Mammary epithelial cell (primary cell): ENCODE measurements around the gene TTC39C.

ENCODE experiments used
- EZH2 ChIP-seq: IDR thresholded peaks from 2 replicates; pipeline ENCODE4 v1.6.1; 2012; ENCODE audit warnings: low read length, inconsistent platforms, borderline replicate concordance
- TF ChIP-seq, protein P1 (sequence below), 2 donors: IDR thresholded peaks in 1 of 2; conservative IDR thresholded peaks in 1 of 2; 2 replicates each; pipeline ENCODE4 v1.5.1; 2011 to 2012; ENCODE audit warnings: inconsistent platforms in 2 of 2, low read length in 2 of 2, mild to moderate bottlenecking in 2 of 2, control low read depth in 1 of 2, low read depth in 1 of 2; ENCODE audit not compliant: insufficient read depth in 1 of 2; ENCODE audit errors: extremely low read depth in 1 of 2

DNA sequence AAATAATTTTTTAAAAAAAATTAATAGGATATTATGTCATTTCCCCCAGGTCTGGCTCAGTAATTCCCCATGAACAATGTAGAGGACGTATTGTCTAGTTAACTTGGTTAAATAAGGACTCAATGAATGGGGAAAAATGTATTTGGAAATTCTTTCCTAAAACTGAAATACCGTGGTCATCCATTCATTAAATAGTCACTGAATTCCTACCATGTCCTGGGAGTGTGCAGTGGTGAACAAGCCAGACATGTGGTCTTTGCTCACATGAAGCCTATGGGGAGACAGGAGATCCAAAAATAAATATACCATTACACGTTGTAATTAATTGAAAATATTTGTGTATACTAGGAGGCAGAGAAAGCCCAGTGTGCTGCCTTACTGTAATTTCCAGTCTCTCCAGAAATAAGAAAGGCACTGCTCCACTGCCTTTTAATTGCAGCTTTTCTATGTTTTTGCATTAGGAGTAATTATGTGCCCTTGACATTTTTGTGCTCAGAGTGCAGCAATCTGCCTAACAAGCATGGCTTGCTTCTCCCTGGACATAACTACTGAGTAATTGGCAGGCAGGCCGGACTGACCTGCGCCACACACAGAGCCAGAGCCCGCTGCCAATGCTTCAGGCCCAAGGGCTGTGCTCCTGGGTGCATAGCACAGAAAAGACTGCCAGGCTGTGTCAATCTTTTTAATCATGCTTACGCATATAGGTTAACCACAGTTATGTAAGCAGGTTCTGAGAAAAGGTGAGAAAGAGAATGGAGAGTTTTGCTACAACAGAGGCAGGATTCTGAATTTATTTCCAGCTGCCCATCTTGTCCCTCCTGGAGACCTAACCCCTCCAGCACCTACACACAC, 22.2 kb upstream of the TTC39C start:
- TF ChIP-seq, protein P1, sequence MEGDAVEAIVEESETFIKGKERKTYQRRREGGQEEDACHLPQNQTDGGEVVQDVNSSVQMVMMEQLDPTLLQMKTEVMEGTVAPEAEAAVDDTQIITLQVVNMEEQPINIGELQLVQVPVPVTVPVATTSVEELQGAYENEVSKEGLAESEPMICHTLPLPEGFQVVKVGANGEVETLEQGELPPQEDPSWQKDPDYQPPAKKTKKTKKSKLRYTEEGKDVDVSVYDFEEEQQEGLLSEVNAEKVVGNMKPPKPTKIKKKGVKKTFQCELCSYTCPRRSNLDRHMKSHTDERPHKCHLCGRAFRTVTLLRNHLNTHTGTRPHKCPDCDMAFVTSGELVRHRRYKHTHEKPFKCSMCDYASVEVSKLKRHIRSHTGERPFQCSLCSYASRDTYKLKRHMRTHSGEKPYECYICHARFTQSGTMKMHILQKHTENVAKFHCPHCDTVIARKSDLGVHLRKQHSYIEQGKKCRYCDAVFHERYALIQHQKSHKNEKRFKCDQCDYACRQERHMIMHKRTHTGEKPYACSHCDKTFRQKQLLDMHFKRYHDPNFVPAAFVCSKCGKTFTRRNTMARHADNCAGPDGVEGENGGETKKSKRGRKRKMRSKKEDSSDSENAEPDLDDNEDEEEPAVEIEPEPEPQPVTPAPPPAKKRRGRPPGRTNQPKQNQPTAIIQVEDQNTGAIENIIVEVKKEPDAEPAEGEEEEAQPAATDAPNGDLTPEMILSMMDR (conservative IDR thresholded peaks at IDR 0.05 in 1 of 2, IDR thresholded peaks at IDR 0.05 in 1 of 2; ENCODE audit: extremely low read depth in 1 of 2, insufficient read depth in 1 of 2, low read depth in 1 of 2, low read length in 2 of 2), result no peak
- TF ChIP-seq EZH2, result no peak
